Adrenal gland (tissue), 12 donors: ENCODE measurements around the gene NCKAP5L. TPM values are rescaled to one million over a fixed set of nuclear protein-coding genes. Genes with fewer than 3 reads are reported as not detected.

ENCODE experiments used
- DNase-seq, 7 donors: peaks; one replicate each; pipeline ENCODE4 v3.0.0-alpha.2; 2019 to 2020
- H3K27ac ChIP-seq, 5 donors: fragments of 200-600 bp; sonication (generic) in 4 of 5; 1 replicate in 3 of 5; 2 replicates in 2 of 5; pipeline versions ENCODE4 v1.5.1 to v1.8.0; 2016 to 2020; ENCODE audit warnings: mild to moderate bottlenecking in 1 of 5
- H3K27me3 ChIP-seq: fragments of 200-600 bp; 2 replicates; pipeline ENCODE4 v1.8.0; 2021
- H3K36me3 ChIP-seq, 2 donors: fragments of 200-600 bp; replicated peaks in 1 of 2; 1 replicate in 1 of 2; 2 replicates in 1 of 2; pipeline versions ENCODE4 v1.5.1 to v1.8.0; 2018 to 2022
- H3K4me1 ChIP-seq, 2 donors: fragments of 200-600 bp; replicated peaks in 1 of 2; 1 replicate in 1 of 2; 2 replicates in 1 of 2; pipeline versions ENCODE4 v1.5.1 to v1.8.0; 2018 to 2021
- H3K4me3 ChIP-seq, 4 donors: fragments of 200-600 bp; sonication (generic) in 3 of 4; one replicate each; pipeline ENCODE4 v1.5.1; 2016 to 2018
- H3K9me3 ChIP-seq, 3 donors: fragments of 200-600 bp; sonication (generic) in 1 of 3; replicated peaks in 1 of 3; 1 replicate in 2 of 3; 2 replicates in 1 of 3; pipeline versions ENCODE4 v1.5.1 to v1.8.0; 2016 to 2021
- POLR2A ChIP-seq, 2 donors: fragments of 450-650 bp; IDR thresholded peaks; one replicate each; pipeline ENCODE4 v1.6.1; 2017; ENCODE audit warnings: antibody characterized with exemption in 2 of 2, mild to moderate bottlenecking in 2 of 2, moderate library complexity in 1 of 2
- WGBS, 4 donors: extraction: QIAGEN DNeasy Blood & Tissue Kit in 2 of 4; methylation state at CpG; one replicate each; pipeline versions ENCODE4 v1.1.5 to v1.1.7; 2013 to 2017; 5-methylcytosine and 5-hydroxymethylcytosine counted together
- intact Hi-C, 2 donors: fragments of 100-400 bp; cut with DNase I; formaldehyde crosslinking; loops; one replicate each; pipeline versions ENCODE4 v1.14.1 to v1.15.0; 2022 to 2023
- polyA plus RNA-seq, 3 donors: library from polyadenylated mRNA; stranded (reverse); fragments of 200-250 nt in 2 of 3; fragments of 350-450 nt in 1 of 3; fragmentation: Illumina TruSeq in 1 of 3; extraction: RNeasy Lipid Tissue Mini Kit (QIAGEN cat#74804) in 1 of 3; gene quantifications; one replicate each; pipeline ENCODE4 v1.2.3, GENCODE V29; 2013 to 2014
- total RNA-seq, 9 donors: library from RNA; depleted of rRNA in 4 of 9; stranded (reverse); fragments of >200 nt in 4 of 9; fragments of 120-200 nt in 1 of 9; fragmentation: NEBNext Ultra II Directional in 1 of 9; extraction: Animal tissue kit (Norgen Biotek cat#: 25700) in 1 of 9; gene quantifications; one replicate each; pipeline versions ENCODE4 v1.1.0 to v1.2.4, GENCODE V29; 2013 to 2023
- TF ChIP-seq, protein P1 (sequence below), 6 experiments: fragments of 450-650 bp in 4 of 6; fragments of 200-600 bp in 2 of 6; sonication (generic) in 1 of 6; IDR thresholded peaks; 1 replicate in 5 of 6; 2 replicates in 1 of 6; pipeline versions ENCODE4 v1.5.1 to v1.8.0; 2016 to 2021; ENCODE audit warnings: antibody characterized with exemption in 6 of 6, mild to moderate bottlenecking in 2 of 6, moderate library complexity in 1 of 6
- donor health status: healthy with polysubstance abuse.
- donor health status: Bipolar disorder and iron deficiency.
- donor health status: DM: yes; HTN: yes; CAD: no.
- donor health status: DM: no; HTN: no; CAD: no.
- donor health status: DM: no; HTN: no; CAD: no.
- donor health status: DM: yes; HTN: yes; CAD: no.

The NCKAP5L gene
- total and polyA plus RNA-seq, 12 donors, result 5.5 to 143 (median 38.4) TPM

- Histone ChIP-seq H3K4me3 (no peak overlapping the region), H3K9me3 (no peaks in the 10 kb centered on the region), H3K36me3 (peaks cover 0 to 90% of the 10 kb centered on the region in 2 donors), H3K4me1 (peaks cover 0 to 7% of the 10 kb centered on the region in 2 donors), H3K27ac (no peak overlapping the region), H3K27me3 (no peaks in the 10 kb centered on the region)
- 88 to 93% (median 90%) methylated on average over 6 to 17 of the region's 17 CpGs for WGBS, 4 donors
- DNase-seq, result no peak
- TF ChIP-seq, protein P1, sequence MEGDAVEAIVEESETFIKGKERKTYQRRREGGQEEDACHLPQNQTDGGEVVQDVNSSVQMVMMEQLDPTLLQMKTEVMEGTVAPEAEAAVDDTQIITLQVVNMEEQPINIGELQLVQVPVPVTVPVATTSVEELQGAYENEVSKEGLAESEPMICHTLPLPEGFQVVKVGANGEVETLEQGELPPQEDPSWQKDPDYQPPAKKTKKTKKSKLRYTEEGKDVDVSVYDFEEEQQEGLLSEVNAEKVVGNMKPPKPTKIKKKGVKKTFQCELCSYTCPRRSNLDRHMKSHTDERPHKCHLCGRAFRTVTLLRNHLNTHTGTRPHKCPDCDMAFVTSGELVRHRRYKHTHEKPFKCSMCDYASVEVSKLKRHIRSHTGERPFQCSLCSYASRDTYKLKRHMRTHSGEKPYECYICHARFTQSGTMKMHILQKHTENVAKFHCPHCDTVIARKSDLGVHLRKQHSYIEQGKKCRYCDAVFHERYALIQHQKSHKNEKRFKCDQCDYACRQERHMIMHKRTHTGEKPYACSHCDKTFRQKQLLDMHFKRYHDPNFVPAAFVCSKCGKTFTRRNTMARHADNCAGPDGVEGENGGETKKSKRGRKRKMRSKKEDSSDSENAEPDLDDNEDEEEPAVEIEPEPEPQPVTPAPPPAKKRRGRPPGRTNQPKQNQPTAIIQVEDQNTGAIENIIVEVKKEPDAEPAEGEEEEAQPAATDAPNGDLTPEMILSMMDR (IDR thresholded peaks at IDR 0.05), result no peak
- TF ChIP-seq POLR2A (IDR thresholded peaks at IDR 0.05), result no peak
- intact Hi-C loops, result no loop called here
These were observed 31.4 kb downstream of the NCKAP5L start for GRCh38 chr12:49796606-49797448.

- H3K36me3 ChIP-seq, result peaks cover 0 to 88% of the 10 kb centered on the region in 2 donors
- no peak for DNase-seq
- WGBS, 4 donors, result 91 to 94% (median 92%) methylated on average over 7 to 12 of the region's 12 CpGs
These were observed 32.1 kb downstream of the NCKAP5L start for GRCh38 chr12:49796155-49796554.

GRCh38 chr12:49795654-49796105 is 32.5 kb downstream of the NCKAP5L start:
- Histone ChIP-seq H3K27me3 (no peaks in the 10 kb centered on the region), H3K36me3 (peaks cover 0 to 83% of the 10 kb centered on the region in 2 donors), H3K27ac (no peak overlapping the region), H3K9me3 (no peaks in the 10 kb centered on the region), H3K4me3 (no peak overlapping the region), H3K4me1 (peaks cover 0 to 2% of the 10 kb centered on the region in 2 donors)
- TF ChIP-seq, protein P1 (IDR thresholded peaks at IDR 0.05), result no peak
- TF ChIP-seq POLR2A (IDR thresholded peaks at IDR 0.05), result no peak
- 79 to 92% (median 90%) methylated on average over 11 to 12 of the region's 12 CpGs; no CpG with 5 or more reads in 1 of the 4 donors for WGBS, 4 donors
- no peak for DNase-seq
- intact Hi-C loops, result no loop called here

More at GRCh38 chr12:49796155-49796554, 32.1 kb downstream of the NCKAP5L start:
- Histone ChIP-seq H3K27me3 (no peaks in the 10 kb centered on the region), H3K4me1 (peaks cover 0 to 7% of the 10 kb centered on the region in 2 donors), H3K9me3 (no peaks in the 10 kb centered on the region), H3K27ac (no peak overlapping the region), H3K4me3 (no peak overlapping the region)
- TF ChIP-seq, protein P1 (IDR thresholded peaks at IDR 0.05), result no peak
- no peak for TF ChIP-seq POLR2A (IDR thresholded peaks at IDR 0.05)
- intact Hi-C loops, result no loop called here

DNA sequence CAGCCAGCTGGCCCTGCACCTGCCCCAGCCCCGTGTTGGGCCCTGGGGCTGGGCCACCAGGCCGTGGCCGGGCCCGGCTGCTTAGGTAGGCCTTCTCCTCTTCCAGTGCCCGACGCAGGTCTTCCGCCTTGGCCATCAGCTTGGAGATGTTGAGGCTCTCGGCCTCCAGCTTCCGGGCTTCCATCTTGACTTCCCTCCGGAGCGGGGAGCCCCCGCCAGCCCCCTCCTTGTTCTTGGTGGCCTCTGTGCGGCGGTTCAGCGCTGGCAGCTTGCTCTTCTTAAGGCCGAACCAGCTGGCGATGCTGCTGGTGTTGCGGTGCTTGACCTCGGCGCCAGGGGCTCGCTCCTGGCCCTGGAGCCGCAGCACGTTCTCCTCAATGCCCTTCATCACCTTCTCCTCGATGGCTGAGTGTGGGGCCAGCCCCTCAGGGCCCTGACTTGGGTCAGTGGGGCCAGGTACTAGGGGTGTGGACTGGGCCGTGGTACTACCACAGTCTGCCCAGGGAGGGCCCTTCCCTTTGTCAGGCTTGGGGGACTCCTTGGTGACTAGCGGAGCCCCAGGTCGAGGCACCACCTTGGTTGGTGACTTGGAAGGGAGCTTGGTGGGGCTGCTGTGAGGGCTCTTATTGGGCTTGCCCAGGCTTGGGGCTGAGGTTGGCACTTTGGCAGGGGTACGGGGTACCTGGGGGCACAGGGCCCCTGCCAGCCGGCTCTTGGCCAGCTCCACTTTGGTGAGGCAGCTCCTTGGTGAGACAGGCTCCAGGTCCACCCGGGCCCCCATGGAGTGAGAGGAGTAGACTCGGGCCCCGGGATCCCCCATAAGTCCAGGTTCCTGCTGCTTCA is 33.2 kb downstream of the NCKAP5L start:
- intact Hi-C loops, result no loop called here
- no peak for TF ChIP-seq POLR2A (IDR thresholded peaks at IDR 0.05)
- TF ChIP-seq, protein P1 (IDR thresholded peaks at IDR 0.05), result no peak
- Histone ChIP-seq H3K36me3 (peaks cover 0 to 79% of the 10 kb centered on the region in 2 donors), H3K4me3 (no peak overlapping the region), H3K9me3 (no peaks in the 10 kb centered on the region), H3K27ac (no peak overlapping the region), H3K27me3 (no peaks in the 10 kb centered on the region), H3K4me1 (no peaks in the 10 kb centered on the region)
- no peak for DNase-seq
- WGBS, 4 donors, result 92 to 95% (median 93%) methylated on average over 15 to 32 of the region's 32 CpGs
